K562 (cell line): ENCODE data around the gene NME2. TPM values are rescaled to one million over a fixed set of nuclear protein-coding genes. Genes with fewer than 3 reads are reported as not detected.

ENCODE experiments used
- BRF1 ChIP-seq: IDR thresholded peaks from 3 replicates; pipeline ENCODE4 v1.6.1; 2011; ENCODE audit warnings: borderline replicate concordance, mild to moderate bottlenecking; ENCODE audit not compliant: insufficient read length; ENCODE audit errors: extremely low read depth
- CBX1 ChIP-seq: sonication (generic); IDR thresholded peaks from 2 replicates; pipeline ENCODE4 v1.6.1; 2016; ENCODE audit warnings: antibody characterized with exemption, low read depth, mild to moderate bottlenecking
- CTCFL ChIP-seq: IDR thresholded peaks from 2 replicates; pipeline ENCODE4 v1.6.1; 2011; ENCODE audit warnings: borderline replicate concordance, low read depth, mild to moderate bottlenecking, moderate library complexity, low read length; ENCODE audit not compliant: insufficient read depth, poor library complexity, severe bottlenecking
- CXXC5 ChIP-seq: fragments of 250-450 bp; sonication (Bioruptor Pico); IDR thresholded peaks from 2 replicates; pipeline ENCODE4 v1.8.0; 2022; ENCODE audit warnings: inconsistent platforms, mild to moderate bottlenecking, moderate library complexity
- HDAC1 ChIP-seq, 2 experiments: fragments of 450-650 bp; IDR thresholded peaks; 2 replicates each; pipeline ENCODE4 v1.6.1; 2016 to 2017; ENCODE audit warnings: inconsistent platforms in 1 of 2, mild to moderate bottlenecking in 1 of 2, moderate library complexity in 1 of 2
- NEUROD1 ChIP-seq: fragments of 150-350 bp; IDR thresholded peaks from 2 replicates; pipeline ENCODE4 v1.6.1; 2014; ENCODE audit warnings: borderline replicate concordance, low read length, low read depth; ENCODE audit not compliant: partially characterized antibody
- NFIC ChIP-seq: fragments of 450-650 bp; IDR thresholded peaks from 2 replicates; pipeline ENCODE4 v1.6.1; 2017; ENCODE audit warnings: mild to moderate bottlenecking, inconsistent platforms
- NR2C1 ChIP-seq, 2 experiments: fragments of 450-650 bp; IDR thresholded peaks; 2 replicates each; pipeline ENCODE4 v1.6.1; 2017; ENCODE audit warnings: mild to moderate bottlenecking in 2 of 2, antibody characterized with exemption in 1 of 2, inconsistent platforms in 1 of 2, missing compliant biosample characterization in 1 of 2, missing genetic modification characterization in 1 of 2
- NR2C2 ChIP-seq, 2 experiments: fragments of 200-800 bp in 1 of 2; sonication (Bioruptor generic) in 1 of 2; sonication (generic) in 1 of 2; formaldehyde crosslinking in 1 of 2; IDR thresholded peaks; 2 replicates each; pipeline versions ENCODE4 v1.6.1 to v1.8.0; 2016 to 2022; ENCODE audit warnings: mild to moderate bottlenecking in 1 of 2, missing compliant biosample characterization in 1 of 2, missing genetic modification characterization in 1 of 2, missing genetic modification reagents in 1 of 2
- PKNOX1 ChIP-seq: fragments of 450-650 bp; IDR thresholded peaks from 2 replicates; pipeline ENCODE4 v1.6.1; 2016
- PML ChIP-seq: IDR thresholded peaks from 2 replicates; pipeline ENCODE4 v1.6.1; 2012; ENCODE audit warnings: low read length, inconsistent platforms
- SIN3A ChIP-seq, 2 experiments: fragments of 150-350 bp in 1 of 2; IDR thresholded peaks; 2 replicates each; pipeline ENCODE4 v1.6.1; 2011 to 2016; ENCODE audit warnings: borderline replicate concordance in 2 of 2, low read depth in 2 of 2, low read length in 2 of 2, mild to moderate bottlenecking in 2 of 2, moderate library complexity in 2 of 2; ENCODE audit not compliant: control insufficient read depth in 1 of 2
- SNAPC5 ChIP-seq: fragments of 250-450 bp; sonication (Bioruptor Pico); IDR thresholded peaks from 2 replicates; pipeline ENCODE4 v1.8.0; 2021; ENCODE audit warnings: moderate library complexity, mild to moderate bottlenecking, inconsistent platforms
- ZNF121 ChIP-seq: sonication (generic); formaldehyde crosslinking; conservative IDR thresholded peaks from 2 replicates; pipeline ENCODE4 v1.8.0; 2022; ENCODE audit warnings: missing genetic modification reagents
- ZNF398 ChIP-seq: fragments of 250-450 bp; sonication (Bioruptor Pico); IDR thresholded peaks from 2 replicates; pipeline ENCODE4 v1.8.0; 2021; ENCODE audit warnings: moderate library complexity, mild to moderate bottlenecking, inconsistent platforms
- ZNF445 ChIP-seq: fragments of 250-450 bp; sonication (Bioruptor Pico); IDR thresholded peaks from 2 replicates; pipeline ENCODE4 v1.4.0; 2020; ENCODE audit warnings: low read depth, mild to moderate bottlenecking, moderate library complexity
- ZNF561 ChIP-seq: fragments of 450-650 bp; formaldehyde crosslinking; conservative IDR thresholded peaks from 2 replicates; pipeline ENCODE4 v1.4.0; 2020; ENCODE audit warnings: mild to moderate bottlenecking, moderate library complexity
- polyA plus RNA-seq, 8 experiments: library from polyadenylated mRNA; depleted of rRNA in 4 of 8; stranded (reverse) in 5 of 8; unstranded in 3 of 8; fragments of >200 nt; fragmentation: Nextera tagmentation in 2 of 8; fragmentation: Illumina TruSeq in 1 of 8; extraction: Ambion mirVana in 2 of 8; extraction: Trizol in 1 of 8; gene quantifications; 2 replicates each; pipeline versions ENCODE4 v1.2.1 to v1.2.3, GENCODE V29; 2011 to 2014; ENCODE audit warnings: inconsistent platforms in 1 of 8, missing spikeins in 1 of 8
- total RNA-seq, 7 experiments: library from RNA; depleted of rRNA in 6 of 7; stranded (reverse); fragments of >200 nt in 6 of 7; fragmentation: Illumina TruSeq in 2 of 7; extraction: Trizol in 2 of 7; gene quantifications; 2 replicates each; pipeline versions ENCODE4 v1.2.1 to v1.2.3, GENCODE V29; 2011 to 2021; ENCODE audit warnings: low replicate concordance in 1 of 7

The NME2 gene
- total and polyA plus RNA-seq, 9 of the 15 experiments (the other 6 are each of a cell fraction or from before 2014, with no cell fraction given) = 684 to 1,202 (median 924) TPM

GRCh38 chr17:51118330-51119195 is 47.6 kb upstream of the NME2 start (continued):
- TF ChIP-seq ZNF561 (CRISPR knock-in tag) = no peak
- TF ChIP-seq CBX1 = no peak
- TF ChIP-seq ZNF445 = no peak
- TF ChIP-seq SIN3A (IDR thresholded peaks at IDR 0.05; ENCODE audit: borderline replicate concordance in 2 of 2, control insufficient read depth in 1 of 2, low read depth in 2 of 2, low read length in 2 of 2) = peak in 1 of 2 experiments; percentile 66; a peak in 1 of 4 replicates
- no peak for TF ChIP-seq CXXC5 (CRISPR knock-in tag)
- TF ChIP-seq PML = no peak
- no peak for TF ChIP-seq ZNF121 (CRISPR knock-in tag)
- 0 out of 2 replicates have a peak, but pooled peaks have one; percentile 7 for TF ChIP-seq PKNOX1
- TF ChIP-seq NR2C2 (CRISPR knock-in tag; IDR thresholded peaks at IDR 0.05) = no peak
- TF ChIP-seq NR2C2 (tag; IDR thresholded peaks at IDR 0.05) = peak; percentile 54
- no peak for TF ChIP-seq BRF1
- TF ChIP-seq SNAPC5 (CRISPR knock-in tag) = no peak
- no peak for TF ChIP-seq CTCFL
- peak; percentile 59 for TF ChIP-seq NR2C1 (IDR thresholded peaks at IDR 0.05)
- TF ChIP-seq NR2C1 (tag; IDR thresholded peaks at IDR 0.05) = peak; percentile 45; the same call in 1 of the 2 replicates
- peak in 1 of 2 experiments; percentile 45; a peak in 1 of 4 replicates for TF ChIP-seq HDAC1 (IDR thresholded peaks at IDR 0.05)
- peak; percentile 94 for TF ChIP-seq NFIC
- no peak for TF ChIP-seq ZNF398 (CRISPR knock-in tag)
- no peak for TF ChIP-seq NEUROD1
